Spinal cord (tissue), 10 donors: ENCODE results near the gene UNC45A. TPM values are rescaled to one million over a fixed set of nuclear protein-coding genes. Genes with fewer than 3 reads are reported as not detected.

Experiments used
- DNase-seq, 6 donors: peaks; one replicate each; pipeline versions ENCODE4 v3.0.0 to v3.0.0-alpha.2; 2013 to 2015; ENCODE audit warnings: low spot score in 6 of 6, low read depth in 4 of 6
- H3K27ac ChIP-seq: one replicate; pipeline ENCODE4 v1.5.1; 2013; ENCODE audit warnings: low read depth, low read length, control low read depth
- H3K27me3 ChIP-seq: one replicate; pipeline ENCODE4 v1.6.1; 2013; ENCODE audit warnings: low read length; ENCODE audit not compliant: control insufficient read depth, insufficient read depth
- H3K36me3 ChIP-seq: one replicate; pipeline ENCODE4 v1.6.1; 2013; ENCODE audit warnings: low read length; ENCODE audit not compliant: control insufficient read depth, insufficient read depth
- H3K4me1 ChIP-seq: one replicate; pipeline ENCODE4 v1.6.1; 2013; ENCODE audit warnings: low read length; ENCODE audit not compliant: control insufficient read depth, insufficient read depth
- H3K4me3 ChIP-seq: one replicate; pipeline ENCODE4 v1.5.1; 2013; ENCODE audit warnings: low read depth, low read length, control low read depth
- H3K9me3 ChIP-seq: one replicate; pipeline ENCODE4 v1.6.1; 2013; ENCODE audit warnings: low read length; ENCODE audit not compliant: control insufficient read depth, insufficient read depth
- WGBS: methylation state at CpG from one replicate; pipeline ENCODE4 v1.1.5; 2013; ENCODE audit warnings: missing lambda C conversion rate; ENCODE audit not compliant: insufficient coverage; 5-methylcytosine and 5-hydroxymethylcytosine counted together
- long read RNA-seq, 4 donors: transcript quantifications; one replicate each; lab custom pipeline, GENCODE V29; 2026
- polyA plus RNA-seq, 2 donors: library from polyadenylated mRNA; unstranded; fragments of 120-200 nt; gene quantifications; one replicate each; pipeline ENCODE4 v1.2.1, GENCODE V29; 2013; ENCODE audit not compliant: insufficient read length in 2 of 2
- total RNA-seq, 2 donors: library from RNA; depleted of rRNA in 1 of 2; stranded (reverse); fragments of 120-200 nt in 1 of 2; fragments of >200 nt in 1 of 2; gene quantifications; one replicate each; pipeline versions ENCODE4 v1.2.3 to v1.2.4, GENCODE V29; 2013 to 2014
- donor health status: healthy.

Gene UNC45A, protein sequence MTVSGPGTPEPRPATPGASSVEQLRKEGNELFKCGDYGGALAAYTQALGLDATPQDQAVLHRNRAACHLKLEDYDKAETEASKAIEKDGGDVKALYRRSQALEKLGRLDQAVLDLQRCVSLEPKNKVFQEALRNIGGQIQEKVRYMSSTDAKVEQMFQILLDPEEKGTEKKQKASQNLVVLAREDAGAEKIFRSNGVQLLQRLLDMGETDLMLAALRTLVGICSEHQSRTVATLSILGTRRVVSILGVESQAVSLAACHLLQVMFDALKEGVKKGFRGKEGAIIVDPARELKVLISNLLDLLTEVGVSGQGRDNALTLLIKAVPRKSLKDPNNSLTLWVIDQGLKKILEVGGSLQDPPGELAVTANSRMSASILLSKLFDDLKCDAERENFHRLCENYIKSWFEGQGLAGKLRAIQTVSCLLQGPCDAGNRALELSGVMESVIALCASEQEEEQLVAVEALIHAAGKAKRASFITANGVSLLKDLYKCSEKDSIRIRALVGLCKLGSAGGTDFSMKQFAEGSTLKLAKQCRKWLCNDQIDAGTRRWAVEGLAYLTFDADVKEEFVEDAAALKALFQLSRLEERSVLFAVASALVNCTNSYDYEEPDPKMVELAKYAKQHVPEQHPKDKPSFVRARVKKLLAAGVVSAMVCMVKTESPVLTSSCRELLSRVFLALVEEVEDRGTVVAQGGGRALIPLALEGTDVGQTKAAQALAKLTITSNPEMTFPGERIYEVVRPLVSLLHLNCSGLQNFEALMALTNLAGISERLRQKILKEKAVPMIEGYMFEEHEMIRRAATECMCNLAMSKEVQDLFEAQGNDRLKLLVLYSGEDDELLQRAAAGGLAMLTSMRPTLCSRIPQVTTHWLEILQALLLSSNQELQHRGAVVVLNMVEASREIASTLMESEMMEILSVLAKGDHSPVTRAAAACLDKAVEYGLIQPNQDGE
- 10 to 100 TPM; 29.3 to 51.4 TPM for total RNA-seq
- 10 to 100 TPM; 43.6 to 54.7 TPM for polyA plus RNA-seq
- long read RNA-seq, donor 1, partial matches to known transcripts = 25 of 28 reads
- long read RNA-seq, donor 1, other reads (novel, unspliced or antisense) = 0 of 28 reads
- long read RNA-seq, donor 2, partial matches to known transcripts = 6 of 6 reads
- long read RNA-seq, donor 2, other reads (novel, unspliced or antisense) = 0 of 6 reads
- long read RNA-seq, donor 3, partial matches to known transcripts = 0 of 1 reads
- long read RNA-seq, donor 3, other reads (novel, unspliced or antisense) = 0 of 1 reads
- long read RNA-seq, donor 4, partial matches to known transcripts = 8 of 49 reads
- long read RNA-seq, donor 4, other reads (novel, unspliced or antisense) = 40 of 49 reads

DNA sequence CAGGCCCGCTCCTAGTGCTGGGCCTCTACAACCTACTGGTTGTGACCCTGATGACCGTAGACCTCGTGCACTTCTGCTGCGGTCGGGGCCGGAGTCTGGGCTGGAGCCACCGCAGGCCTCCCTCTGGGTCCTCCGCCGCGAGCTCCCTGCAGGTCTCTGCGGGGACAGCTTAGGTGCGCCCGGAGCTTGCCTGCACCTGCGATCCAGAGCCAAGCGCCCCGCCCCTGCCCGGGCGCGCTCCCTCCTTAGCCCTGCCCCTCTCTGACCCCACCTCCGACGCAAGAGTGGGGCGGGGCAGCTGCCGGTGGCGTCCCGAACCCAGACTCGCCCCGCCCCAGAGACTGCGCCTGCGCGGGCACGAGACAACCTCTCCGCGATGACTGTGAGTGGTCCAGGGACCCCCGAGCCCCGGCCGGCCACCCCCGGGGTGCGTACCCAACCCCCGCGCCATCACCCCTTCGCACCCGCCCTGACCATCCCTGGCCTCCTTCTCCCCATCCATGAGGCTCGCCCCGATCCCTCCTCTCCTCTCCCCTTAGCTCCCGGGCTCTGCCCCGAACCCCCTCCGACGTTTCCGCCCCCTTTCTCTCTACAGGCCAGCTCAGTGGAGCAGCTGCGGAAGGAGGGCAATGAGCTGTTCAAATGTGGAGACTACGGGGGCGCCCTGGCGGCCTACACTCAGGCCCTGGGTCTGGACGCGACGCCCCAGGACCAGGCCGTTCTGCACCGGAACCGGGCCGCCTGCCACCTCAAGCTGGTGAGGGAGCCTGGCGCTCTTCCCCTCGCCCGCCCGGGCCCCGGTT is at the start of gene UNC45A:
Gene UNC45A (plus strand): TSS at position 337 of the 803 bp plus-strand sequence. CDS start 40 bp downstream, at position 377.
- no peaks in the 10 kb centered on the region for H3K9me3 ChIP-seq
- H3K4me1 ChIP-seq = peaks cover 57% of the 10 kb centered on the region
- H3K4me3 ChIP-seq = peak within 1 kb of the TSS; percentile 76
- H3K27ac ChIP-seq = peak within 1 kb of the TSS; percentile 72
- H3K36me3 ChIP-seq = peaks cover 33% of the 10 kb centered on the region
- H3K27me3 ChIP-seq = no peaks in the 10 kb centered on the region
- DNase-seq = peak in 5 of 6 donors; percentile 66 to 97 (median 85)
- under 1% methylated on average over 65 of the region's 65 CpGs for WGBS

- WGBS = 75% methylated on average over 18 of the region's 23 CpGs
- peak in 2 of 6 donors; percentile 87 to 88 for DNase-seq
- no peaks in the 10 kb centered on the region for H3K9me3 ChIP-seq
- peaks cover 32% of the 10 kb centered on the region for H3K4me1 ChIP-seq
- no peaks in the 10 kb centered on the region for H3K27me3 ChIP-seq
- H3K4me3 ChIP-seq = no peak overlapping the region
- peak overlapping the region; percentile 73 for H3K27ac ChIP-seq
- peaks cover 54% of the 10 kb centered on the region for H3K36me3 ChIP-seq
These were observed 49.4 kb upstream of the UNC45A start for GRCh38 chr15:90885432-90886290.

DNA sequence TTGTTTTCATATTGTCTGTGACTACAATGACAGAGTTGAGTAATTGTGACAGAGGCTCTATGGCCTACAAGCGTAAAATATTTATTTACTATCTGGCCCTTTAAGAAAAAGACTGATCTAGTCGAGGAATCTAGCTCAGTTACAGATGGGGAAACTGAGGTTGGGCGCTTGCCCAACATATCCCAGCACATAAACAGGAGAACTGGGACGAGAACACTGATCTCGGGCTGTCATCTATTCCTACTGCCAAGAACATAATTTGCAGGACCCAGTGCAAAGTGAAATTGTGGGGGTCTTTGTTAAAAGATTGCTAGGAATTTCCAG is 48.8 kb upstream of the UNC45A start:
- DNase-seq = no peak
- Histone ChIP-seq H3K27ac (no peak overlapping the region), H3K4me3 (no peak overlapping the region), H3K9me3 (no peaks in the 10 kb centered on the region), H3K4me1 (peaks cover 32% of the 10 kb centered on the region), H3K36me3 (peaks cover 54% of the 10 kb centered on the region), H3K27me3 (no peaks in the 10 kb centered on the region)
- WGBS = 40% methylated on average over 1 of the region's 5 CpGs

DNA sequence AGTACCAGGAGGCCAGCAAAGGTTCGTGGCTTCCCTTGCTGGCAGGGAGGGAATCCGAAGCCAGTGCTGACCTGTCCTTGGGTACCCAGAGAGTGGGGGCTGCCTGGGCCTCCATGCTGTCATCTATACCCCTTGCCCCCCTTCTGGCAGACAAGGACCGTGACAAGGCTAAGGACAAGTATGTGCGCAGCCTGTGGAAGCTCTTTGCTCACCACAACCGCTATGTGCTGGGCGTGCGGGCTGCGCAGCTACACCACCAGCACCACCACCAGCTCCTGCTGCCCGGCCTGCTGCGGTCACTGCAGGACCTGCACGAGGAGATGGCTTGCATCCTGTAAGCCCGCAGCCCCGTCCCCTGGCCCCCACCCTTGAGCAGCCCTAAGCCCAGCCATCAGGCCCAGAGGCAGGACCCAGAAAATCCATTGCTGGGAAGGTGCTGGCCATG is 48.0 kb upstream of the UNC45A start:
- Histone ChIP-seq H3K9me3 (no peaks in the 10 kb centered on the region), H3K27me3 (no peaks in the 10 kb centered on the region), H3K27ac (no peak overlapping the region), H3K4me1 (peaks cover 32% of the 10 kb centered on the region), H3K4me3 (no peak overlapping the region), H3K36me3 (peaks cover 54% of the 10 kb centered on the region)
- DNase-seq = no peak
- WGBS = 91% methylated on average over 10 of the region's 13 CpGs

DNA sequence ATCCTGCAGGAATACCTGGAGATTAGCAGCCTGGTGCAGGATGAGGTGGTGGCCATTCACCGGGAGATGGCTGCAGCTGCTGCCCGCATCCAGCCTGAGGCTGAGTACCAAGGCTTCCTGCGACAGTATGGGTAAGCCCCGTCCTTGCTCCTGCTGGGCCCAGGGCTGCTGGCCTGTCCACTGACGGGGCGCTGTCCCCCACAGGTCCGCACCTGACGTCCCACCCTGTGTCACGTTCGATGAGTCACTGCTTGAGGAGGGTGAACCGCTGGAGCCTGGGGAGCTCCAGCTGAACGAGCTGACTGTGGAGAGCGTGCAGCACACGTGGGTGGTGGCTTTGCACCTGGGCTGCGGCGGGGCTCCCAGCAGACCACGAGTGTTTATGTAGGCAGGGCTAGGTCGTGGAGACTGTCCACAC is 45.8 kb upstream of the UNC45A start:
- 86% methylated on average over 18 of the region's 18 CpGs for WGBS
- Histone ChIP-seq H3K9me3 (no peaks in the 10 kb centered on the region), H3K27me3 (no peaks in the 10 kb centered on the region), H3K4me1 (peaks cover 17% of the 10 kb centered on the region), H3K4me3 (no peak overlapping the region), H3K36me3 (peaks cover 61% of the 10 kb centered on the region), H3K27ac (no peak overlapping the region)
- no peak for DNase-seq

GRCh38 chr15:90889736-90890456 is 45.2 kb upstream of the UNC45A start:
- H3K27ac ChIP-seq = no peak overlapping the region
- no peaks in the 10 kb centered on the region for H3K27me3 ChIP-seq
- H3K4me3 ChIP-seq = no peak overlapping the region
- WGBS = 73% methylated on average over 27 of the region's 31 CpGs
- peaks cover 57% of the 10 kb centered on the region for H3K36me3 ChIP-seq
- H3K4me1 ChIP-seq = peaks cover 12% of the 10 kb centered on the region
- H3K9me3 ChIP-seq = no peaks in the 10 kb centered on the region
- no peak for DNase-seq

DNA sequence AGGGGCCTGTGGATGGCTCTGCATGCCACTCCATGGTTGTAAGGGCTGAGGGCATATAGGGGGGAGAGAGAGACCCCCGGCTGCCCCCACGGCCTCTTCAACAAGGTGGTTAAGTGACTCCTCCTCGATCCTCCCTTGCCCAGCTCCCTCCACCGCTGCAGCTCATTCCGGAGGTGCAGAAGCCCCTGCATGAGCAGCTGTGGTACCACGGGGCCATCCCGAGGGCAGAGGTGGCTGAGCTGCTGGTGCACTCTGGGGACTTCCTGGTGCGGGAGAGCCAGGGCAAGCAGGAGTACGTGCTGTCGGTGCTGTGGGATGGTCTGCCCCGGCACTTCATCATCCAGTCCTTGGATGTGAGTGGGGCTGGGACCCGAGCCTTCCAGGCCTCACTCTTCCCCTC is 44.2 kb upstream of the UNC45A start:
- H3K9me3 ChIP-seq = no peaks in the 10 kb centered on the region
- H3K4me3 ChIP-seq = no peak overlapping the region
- no peak overlapping the region for H3K27ac ChIP-seq
- WGBS = 81% methylated on average over 8 of the region's 12 CpGs
- no peak for DNase-seq
- H3K27me3 ChIP-seq = no peaks in the 10 kb centered on the region
- H3K4me1 ChIP-seq = peaks cover 12% of the 10 kb centered on the region
- peaks cover 62% of the 10 kb centered on the region for H3K36me3 ChIP-seq
